ENCODE results near the gene ZBTB16. TPM values are rescaled to one million over a fixed set of nuclear protein-coding genes. Genes with fewer than 3 reads are reported as not detected.

The ZBTB16 gene
- total and polyA plus RNA-seq, 11 donors = 15.3 to 130 (median 62.8) TPM

GRCh38 chr11:114083391-114084252 lies 24.1 kb downstream of the ZBTB16 start:
- intact Hi-C loops (cut with DNase I) = loop anchor here in 4 of 10 donors (2.0 to 10.0 kb wide), 5 partner anchors 39 to 89 kb away; no protein-coding TSS in a partner anchor
- H3K36me3 ChIP-seq = peaks cover 0 to 23% (median 0%) of the 10 kb centered on the region in 9 donors
- no peak for ATAC-seq
- H3K27me3 ChIP-seq = no peaks in the 10 kb centered on the region
- H3K4me3 ChIP-seq = no peak overlapping the region
- peak overlapping the region in 11 of 12 donors; percentile 5 to 90 (median 79) for H3K27ac ChIP-seq
- TF ChIP-seq POLR2A (IDR thresholded peaks at IDR 0.05) = no peak
- TF ChIP-seq, protein P1, sequence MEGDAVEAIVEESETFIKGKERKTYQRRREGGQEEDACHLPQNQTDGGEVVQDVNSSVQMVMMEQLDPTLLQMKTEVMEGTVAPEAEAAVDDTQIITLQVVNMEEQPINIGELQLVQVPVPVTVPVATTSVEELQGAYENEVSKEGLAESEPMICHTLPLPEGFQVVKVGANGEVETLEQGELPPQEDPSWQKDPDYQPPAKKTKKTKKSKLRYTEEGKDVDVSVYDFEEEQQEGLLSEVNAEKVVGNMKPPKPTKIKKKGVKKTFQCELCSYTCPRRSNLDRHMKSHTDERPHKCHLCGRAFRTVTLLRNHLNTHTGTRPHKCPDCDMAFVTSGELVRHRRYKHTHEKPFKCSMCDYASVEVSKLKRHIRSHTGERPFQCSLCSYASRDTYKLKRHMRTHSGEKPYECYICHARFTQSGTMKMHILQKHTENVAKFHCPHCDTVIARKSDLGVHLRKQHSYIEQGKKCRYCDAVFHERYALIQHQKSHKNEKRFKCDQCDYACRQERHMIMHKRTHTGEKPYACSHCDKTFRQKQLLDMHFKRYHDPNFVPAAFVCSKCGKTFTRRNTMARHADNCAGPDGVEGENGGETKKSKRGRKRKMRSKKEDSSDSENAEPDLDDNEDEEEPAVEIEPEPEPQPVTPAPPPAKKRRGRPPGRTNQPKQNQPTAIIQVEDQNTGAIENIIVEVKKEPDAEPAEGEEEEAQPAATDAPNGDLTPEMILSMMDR (IDR thresholded peaks at IDR 0.05) = no peak
- H3K9me3 ChIP-seq = no peaks in the 10 kb centered on the region
- H3K4me1 ChIP-seq = peaks cover 29 to 100% (median 91%) of the 10 kb centered on the region in 12 donors
- no peak for DNase-seq
- WGBS, 4 donors = 73 to 83% (median 78%) methylated on average over 11 of the region's 11 CpGs

DNA sequence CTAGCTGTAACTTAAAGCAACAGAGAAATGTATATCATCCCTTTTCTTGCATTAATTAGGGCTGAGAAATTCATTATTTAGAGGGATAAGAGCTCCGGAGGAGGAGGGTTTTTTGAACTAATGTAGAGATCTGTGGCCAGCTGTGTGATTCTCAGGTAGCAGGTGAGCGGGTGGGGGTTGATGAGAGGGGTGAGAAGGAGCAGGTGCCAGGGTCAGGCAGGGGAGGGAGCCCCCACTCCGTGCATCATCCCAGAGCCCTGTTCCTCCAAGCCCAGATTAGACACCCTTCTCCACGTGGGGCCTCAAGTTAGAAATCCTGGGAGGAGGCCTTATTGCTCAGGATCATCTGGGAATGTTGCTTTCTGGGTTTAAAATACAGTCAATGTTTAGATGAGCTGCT lies 24.9 kb downstream of the ZBTB16 start:
- 45 to 57% (median 55%) methylated on average over 4 of the region's 4 CpGs for WGBS, 4 donors
- TF ChIP-seq POLR2A (IDR thresholded peaks at IDR 0.05) = no peak
- TF ChIP-seq, protein P1 (IDR thresholded peaks at IDR 0.05) = no peak
- peaks cover 0 to 24% (median 0%) of the 10 kb centered on the region in 9 donors for H3K36me3 ChIP-seq
- no peaks in the 10 kb centered on the region for H3K27me3 ChIP-seq
- no peak overlapping the region for H3K4me3 ChIP-seq
- intact Hi-C loops (cut with DNase I) = loop anchor here in 4 of 10 donors (2.0 to 10.0 kb wide), 5 partner anchors 38 to 88 kb away; no protein-coding TSS in a partner anchor
- H3K9me3 ChIP-seq = no peaks in the 10 kb centered on the region
- H3K27ac ChIP-seq = peak overlapping the region in 5 of 12 donors; percentile 71 to 85 (median 79)
- ATAC-seq (no peak), DNase-seq (no peak)
- peaks cover 29 to 100% (median 90%) of the 10 kb centered on the region in 12 donors for H3K4me1 ChIP-seq

DNA sequence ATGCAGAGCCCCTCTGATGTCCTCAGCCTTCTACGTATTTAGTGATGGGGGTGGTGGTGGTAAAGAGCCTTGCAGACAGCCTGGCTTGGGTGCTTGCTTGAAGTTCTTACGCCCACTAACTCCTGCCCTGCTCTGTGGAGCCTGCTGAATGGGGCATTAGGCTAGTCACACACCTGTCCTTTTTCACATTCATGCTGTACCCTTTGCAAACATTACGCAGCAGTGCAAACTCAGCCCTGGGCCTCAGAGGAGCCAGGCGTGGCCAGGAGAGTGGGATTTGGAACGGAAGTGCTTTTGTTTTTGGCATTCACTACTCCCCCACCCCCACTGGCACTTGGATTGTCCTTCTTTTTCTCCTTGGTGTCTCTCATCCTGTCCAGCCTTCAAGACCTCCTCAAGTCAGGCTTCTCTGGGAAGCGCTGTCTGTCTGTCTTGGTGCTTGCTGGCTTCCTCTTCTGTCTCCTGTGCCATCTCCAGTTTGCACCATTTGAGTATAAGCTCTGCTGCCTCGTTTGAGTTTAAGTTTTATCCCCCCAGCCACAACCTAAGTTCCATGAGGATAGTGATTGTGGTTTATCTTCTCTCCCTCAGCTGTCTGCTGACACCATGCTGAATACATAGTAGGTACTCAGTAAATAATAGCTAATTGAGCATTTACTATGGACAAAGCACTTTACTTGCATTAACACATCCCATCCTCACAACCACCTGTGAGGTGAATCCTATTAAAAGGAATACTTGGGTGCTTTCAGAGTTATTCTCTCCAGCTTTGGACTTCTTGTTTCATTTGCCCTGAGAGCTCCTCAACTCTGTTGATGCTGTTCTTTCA lies 26.7 kb downstream of the ZBTB16 start:
- peak in 3 of 4 donors; percentile 20 to 34 (median 33) for ATAC-seq
- intact Hi-C loops (cut with DNase I) = loop anchor here in 2 of 10 donors (2.0 to 10.0 kb wide), 2 partner anchors 49 to 73 kb away; no protein-coding TSS in a partner anchor
- no peak for TF ChIP-seq POLR2A (IDR thresholded peaks at IDR 0.05)
- Histone ChIP-seq H3K4me1 (peaks cover 38 to 100% (median 90%) of the 10 kb centered on the region in 12 donors), H3K4me3 (no peak overlapping the region), H3K27ac (peak overlapping the region in 11 of 12 donors; percentile 9 to 85 (median 52)), H3K9me3 (no peaks in the 10 kb centered on the region), H3K36me3 (peaks cover 0 to 33% (median 0%) of the 10 kb centered on the region in 9 donors), H3K27me3 (no peaks in the 10 kb centered on the region)
- WGBS, 4 donors = 38 to 57% (median 43%) methylated on average over 7 of the region's 7 CpGs
- no peak for DNase-seq

DNA sequence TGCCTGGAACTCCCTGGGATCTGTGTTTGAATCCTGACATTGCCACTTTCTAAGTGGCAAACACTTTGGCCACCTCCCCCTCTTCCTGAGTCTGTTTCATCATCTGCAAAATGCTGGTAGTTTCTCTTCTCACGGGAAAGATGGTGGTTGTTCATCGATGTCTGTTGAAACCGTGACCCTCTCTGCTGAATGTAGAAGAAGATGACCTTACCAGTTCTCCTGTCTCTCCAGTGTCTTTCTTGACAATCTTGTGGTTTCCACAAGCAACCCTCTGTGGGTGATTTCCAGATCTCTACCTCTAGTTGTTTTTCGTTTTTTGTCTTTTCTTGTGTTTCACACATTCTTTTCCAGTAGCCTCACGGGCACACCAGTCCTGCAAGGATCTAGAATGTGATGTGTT lies 27.5 kb downstream of the ZBTB16 start:
- TF ChIP-seq POLR2A (IDR thresholded peaks at IDR 0.05) = no peak
- TF ChIP-seq, protein P1 (IDR thresholded peaks at IDR 0.05) = no peak
- 81 to 87% (median 83%) methylated on average over 5 of the region's 5 CpGs for WGBS, 4 donors
- intact Hi-C loops (cut with DNase I) = loop anchor here in 1 of 10 donors (10.0 kb wide), 1 partner anchor 48 kb away; no protein-coding TSS in a partner anchor
- Histone ChIP-seq H3K27me3 (no peaks in the 10 kb centered on the region), H3K4me1 (peaks cover 41 to 100% (median 90%) of the 10 kb centered on the region in 12 donors), H3K4me3 (no peak overlapping the region), H3K9me3 (no peaks in the 10 kb centered on the region), H3K36me3 (peaks cover 0 to 33% (median 0%) of the 10 kb centered on the region in 9 donors), H3K27ac (peak overlapping the region in 4 of 12 donors; percentile 71 to 85 (median 78))
- ATAC-seq = no peak
- no peak for DNase-seq

All from heart left ventricle (tissue), 16 donors.